Activated T-cell treated with anti-CD3 and anti-CD28 coated beads for 4 hours (primary cell): ENCODE results near the gene APBB1IP.
A peak's percentile ranks its signal among the peaks of the same experiment; 100 is the strongest.
"Not testable (repeated sequence)": the region's sequence is repeated elsewhere in the genome, so short reads cannot be mapped to it uniquely, and the experiment has no call there.

Experiments used
- DNase-seq: peaks from one replicate; pipeline ENCODE4 v3.0.0-alpha.2; 2020

APBB1IP gene

GRCh38 chr10:26479766-26480492 is 41.8 kb downstream of the APBB1IP start:
- no peak for DNase-seq

GRCh38 chr10:26481315-26481692 is 43.2 kb downstream of the APBB1IP start:
- DNase-seq: no peak

- no peak for DNase-seq
These were observed 43.9 kb downstream of the APBB1IP start for GRCh38 chr10:26481914-26482550.

GRCh38 chr10:26483554-26483953 is 45.4 kb downstream of the APBB1IP start:
- no peak for DNase-seq

GRCh38 chr10:26485150-26485941 is 47.2 kb downstream of the APBB1IP start:
- no peak for DNase-seq

- DNase-seq: no peak
These were observed 48.2 kb downstream of the APBB1IP start for GRCh38 chr10:26486304-26486703.

- peak; percentile 65 for DNase-seq
These were observed 49.1 kb downstream of the APBB1IP start for GRCh38 chr10:26486990-26487850.

GRCh38 chr10:26488344-26488743 is 50.2 kb downstream of the APBB1IP start:
- DNase-seq: no peak

- no peak for DNase-seq
These were observed 50.9 kb downstream of the APBB1IP start for GRCh38 chr10:26489081-26489480.

GRCh38 chr10:26490367-26490766 is 52.2 kb downstream of the APBB1IP start:
- DNase-seq: not testable (repeated sequence)

- DNase-seq: no peak
These were observed 53.1 kb downstream of the APBB1IP start for GRCh38 chr10:26491276-26491675.

GRCh38 chr10:26491934-26492333 is 53.8 kb downstream of the APBB1IP start:
- no peak for DNase-seq

GRCh38 chr10:26492725-26493124 is 54.6 kb downstream of the APBB1IP start:
- not testable (repeated sequence) for DNase-seq

GRCh38 chr10:26494018-26494417 is 55.9 kb downstream of the APBB1IP start:
- no peak for DNase-seq

GRCh38 chr10:26499426-26499825 is 61.3 kb downstream of the APBB1IP start:
- DNase-seq: no peak

- DNase-seq: no peak
These were observed 64.8 kb downstream of the APBB1IP start for GRCh38 chr10:26502986-26503385.

- no peak for DNase-seq
These were observed 65.8 kb downstream of the APBB1IP start for GRCh38 chr10:26503911-26504310.

- DNase-seq: not testable (repeated sequence)
These were observed 66.3 kb downstream of the APBB1IP start for GRCh38 chr10:26504429-26504828.

- no peak for DNase-seq
These were observed 67.3 kb downstream of the APBB1IP start for GRCh38 chr10:26505491-26505890.

- no peak for DNase-seq
These were observed 68.6 kb downstream of the APBB1IP start for GRCh38 chr10:26506736-26507135.

GRCh38 chr10:26507441-26507840 is 69.3 kb downstream of the APBB1IP start:
- no peak for DNase-seq

GRCh38 chr10:26508016-26508415 is 69.9 kb downstream of the APBB1IP start:
- no peak for DNase-seq

GRCh38 chr10:26509307-26509706 is 71.2 kb downstream of the APBB1IP start:
- no peak for DNase-seq
